ENCODE data around the gene ENPP3. TPM values are rescaled to one million over a fixed set of nuclear protein-coding genes. Genes with fewer than 3 reads are reported as not detected.

Gene ENPP3
- total RNA-seq, 2 donors from 2014 or later = 2.2 to 25.0 TPM

- no peak for DNase-seq (ENCODE audit: low spot score)
- no peaks in the 10 kb centered on the region for H3K4me1 ChIP-seq (replicated peaks)
- WGBS = 43% methylated on average over 1 of the region's 1 CpG
- intact Hi-C loops (cut with DNase I) = no loop called here
- no peaks in the 10 kb centered on the region for H3K27me3 ChIP-seq (replicated peaks; ENCODE audit: insufficient read depth)
- H3K36me3 ChIP-seq = no peaks in the 10 kb centered on the region
- H3K27ac ChIP-seq = no peak overlapping the region
- H3K9me3 ChIP-seq = no peaks in the 10 kb centered on the region
- TF ChIP-seq CTCF (IDR thresholded peaks at IDR 0.05) (no peak), POLR2AphosphoS5 (IDR thresholded peaks at IDR 0.05) (no peak), POLR2A (IDR thresholded peaks at IDR 0.05) (no peak)
- no peak overlapping the region for H3K4me3 ChIP-seq
These were observed 133.7 kb downstream of the ENPP3 start for GRCh38 chr6:131770776-131771175.

DNA sequence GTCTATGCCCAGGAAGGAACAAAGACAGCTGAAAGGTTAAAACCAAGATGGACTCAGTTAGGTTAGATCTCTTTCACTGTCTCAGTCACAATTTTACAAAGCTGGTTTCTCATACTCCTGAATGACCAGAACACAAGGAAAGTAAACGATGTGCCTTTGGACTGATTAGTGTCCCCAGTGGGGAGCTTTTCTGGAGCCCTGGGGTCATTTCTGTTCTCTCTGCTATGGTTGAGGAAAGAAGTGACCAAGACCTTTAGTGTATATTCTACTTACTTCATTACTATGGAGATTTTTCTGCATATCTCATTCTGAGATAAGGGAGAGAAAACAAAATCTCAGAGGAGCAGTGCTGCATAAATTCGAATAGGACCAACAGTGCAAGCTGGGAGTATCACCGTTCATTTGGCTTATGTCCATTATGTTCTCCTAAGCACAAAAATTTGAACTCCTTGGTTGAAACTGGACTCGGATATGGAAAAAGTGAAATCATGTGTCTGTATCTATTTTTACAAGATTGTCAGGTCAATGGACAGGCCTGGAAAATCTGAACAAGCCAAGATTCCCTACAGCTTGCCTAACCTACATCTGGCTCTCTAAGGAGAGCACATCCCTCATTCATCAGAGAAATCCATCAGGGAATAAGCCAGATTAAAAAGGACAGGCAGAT lies 136.3 kb downstream of the ENPP3 start:
- H3K36me3 ChIP-seq = no peaks in the 10 kb centered on the region
- H3K9me3 ChIP-seq = no peaks in the 10 kb centered on the region
- no peaks in the 10 kb centered on the region for H3K27me3 ChIP-seq (replicated peaks; ENCODE audit: insufficient read depth)
- TF ChIP-seq POLR2AphosphoS5 (IDR thresholded peaks at IDR 0.05) = no peak
- no peak for TF ChIP-seq POLR2A (IDR thresholded peaks at IDR 0.05)
- no peak for TF ChIP-seq CTCF (IDR thresholded peaks at IDR 0.05)
- H3K4me3 ChIP-seq = no peak overlapping the region
- intact Hi-C loops (cut with DNase I) = no loop called here
- no peak overlapping the region for H3K27ac ChIP-seq
- no peak for DNase-seq (ENCODE audit: low spot score)
- WGBS = 76% methylated on average over 4 of the region's 4 CpGs
- H3K4me1 ChIP-seq (replicated peaks) = no peaks in the 10 kb centered on the region

DNA sequence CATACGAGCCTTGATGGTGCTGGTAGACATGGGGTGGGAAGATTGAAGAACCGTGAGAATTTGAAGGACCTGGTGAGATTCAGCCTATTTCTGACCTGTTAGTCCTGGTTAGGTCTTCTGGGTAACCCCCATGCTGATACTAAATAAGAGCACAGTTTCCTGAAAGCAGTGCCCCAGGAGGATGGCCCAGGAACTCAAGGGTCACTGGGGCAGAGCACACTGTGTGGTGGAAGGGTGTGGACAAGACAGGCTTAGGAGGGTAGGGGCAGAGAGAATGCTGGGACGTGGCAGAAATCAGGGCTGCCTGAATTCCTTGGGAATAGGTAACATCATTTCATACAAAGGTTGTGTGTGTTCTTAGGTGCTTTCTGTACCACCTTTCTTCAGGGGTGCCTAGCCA lies 138.8 kb downstream of the ENPP3 start:
- H3K4me3 ChIP-seq = no peak overlapping the region
- 98% methylated on average over 3 of the region's 3 CpGs for WGBS
- no peaks in the 10 kb centered on the region for H3K9me3 ChIP-seq
- DNase-seq (ENCODE audit: low spot score) = no peak
- H3K4me1 ChIP-seq (replicated peaks) = no peaks in the 10 kb centered on the region
- H3K36me3 ChIP-seq = no peaks in the 10 kb centered on the region
- TF ChIP-seq CTCF (IDR thresholded peaks at IDR 0.05) = no peak
- TF ChIP-seq POLR2AphosphoS5 (IDR thresholded peaks at IDR 0.05) = no peak
- no peak for TF ChIP-seq POLR2A (IDR thresholded peaks at IDR 0.05)
- no peak overlapping the region for H3K27ac ChIP-seq
- H3K27me3 ChIP-seq (replicated peaks; ENCODE audit: insufficient read depth) = no peaks in the 10 kb centered on the region
- intact Hi-C loops (cut with DNase I) = no loop called here

DNA sequence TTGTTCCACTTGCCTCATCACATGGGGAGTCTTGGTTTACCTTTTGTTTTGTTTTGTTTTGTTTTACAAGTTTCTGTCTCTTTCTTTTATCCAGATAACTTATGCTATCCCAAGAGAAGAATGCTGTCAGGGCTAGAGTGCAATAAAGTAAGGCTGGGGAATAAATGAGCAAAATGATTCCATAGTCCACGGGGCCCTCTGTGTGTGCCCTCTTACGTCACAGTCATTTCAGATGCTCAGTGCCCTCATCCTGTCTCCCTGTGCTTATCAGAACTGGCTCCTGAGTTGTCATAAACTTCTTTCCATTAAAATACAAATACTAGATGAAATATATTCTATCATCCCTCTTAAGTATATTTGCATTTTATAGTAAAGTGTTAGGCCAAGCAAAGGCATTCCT lies 139.9 kb downstream of the ENPP3 start:
- no peak for TF ChIP-seq CTCF (IDR thresholded peaks at IDR 0.05)
- DNase-seq (ENCODE audit: low spot score) = no peak
- Histone ChIP-seq H3K9me3 (no peaks in the 10 kb centered on the region), H3K4me1 (replicated peaks) (no peaks in the 10 kb centered on the region), H3K36me3 (no peaks in the 10 kb centered on the region), H3K27ac (no peak overlapping the region), H3K27me3 (replicated peaks; ENCODE audit: insufficient read depth) (no peaks in the 10 kb centered on the region), H3K4me3 (no peak overlapping the region)
- intact Hi-C loops (cut with DNase I) = no loop called here
- 83% methylated on average over 2 of the region's 2 CpGs for WGBS

- no peaks in the 10 kb centered on the region for H3K36me3 ChIP-seq
- no peaks in the 10 kb centered on the region for H3K27me3 ChIP-seq (replicated peaks; ENCODE audit: insufficient read depth)
- H3K4me1 ChIP-seq (replicated peaks) = no peaks in the 10 kb centered on the region
- 63% methylated on average over 1 of the region's 1 CpG for WGBS
- H3K27ac ChIP-seq = no peak overlapping the region
- H3K9me3 ChIP-seq = no peaks in the 10 kb centered on the region
- no peak for TF ChIP-seq CTCF (IDR thresholded peaks at IDR 0.05)
- TF ChIP-seq POLR2A (IDR thresholded peaks at IDR 0.05) = no peak
- no peak for TF ChIP-seq POLR2AphosphoS5 (IDR thresholded peaks at IDR 0.05)
- H3K4me3 ChIP-seq = no peak overlapping the region
- intact Hi-C loops (cut with DNase I) = no loop called here
- no peak for DNase-seq (ENCODE audit: low spot score)
These were observed 141.1 kb downstream of the ENPP3 start for GRCh38 chr6:131778169-131778568.
